T-helper 2 cell treated with Interferon-gamma antibody and Interleukin-4, amounts not matched to agents 100 ng/mL and 5 ng/mL, for 36 hours (primary cell): ENCODE data around the gene LRRC4C. TPM values are rescaled to one million over a fixed set of nuclear protein-coding genes. Genes with fewer than 3 reads are reported as not detected.

Experiments
- intact Hi-C: fragments of 100-400 bp; cut with micrococcal nuclease; formaldehyde crosslinking; loops from one replicate; pipeline ENCODE4 v1.15.1; 2023
- total RNA-seq: library from RNA; stranded (reverse); gene quantifications from 2 replicates; pipeline ENCODE4 v1.2.3, GENCODE V29; 2022

LRRC4C gene
- total RNA-seq = not detected in 2 replicates

DNA sequence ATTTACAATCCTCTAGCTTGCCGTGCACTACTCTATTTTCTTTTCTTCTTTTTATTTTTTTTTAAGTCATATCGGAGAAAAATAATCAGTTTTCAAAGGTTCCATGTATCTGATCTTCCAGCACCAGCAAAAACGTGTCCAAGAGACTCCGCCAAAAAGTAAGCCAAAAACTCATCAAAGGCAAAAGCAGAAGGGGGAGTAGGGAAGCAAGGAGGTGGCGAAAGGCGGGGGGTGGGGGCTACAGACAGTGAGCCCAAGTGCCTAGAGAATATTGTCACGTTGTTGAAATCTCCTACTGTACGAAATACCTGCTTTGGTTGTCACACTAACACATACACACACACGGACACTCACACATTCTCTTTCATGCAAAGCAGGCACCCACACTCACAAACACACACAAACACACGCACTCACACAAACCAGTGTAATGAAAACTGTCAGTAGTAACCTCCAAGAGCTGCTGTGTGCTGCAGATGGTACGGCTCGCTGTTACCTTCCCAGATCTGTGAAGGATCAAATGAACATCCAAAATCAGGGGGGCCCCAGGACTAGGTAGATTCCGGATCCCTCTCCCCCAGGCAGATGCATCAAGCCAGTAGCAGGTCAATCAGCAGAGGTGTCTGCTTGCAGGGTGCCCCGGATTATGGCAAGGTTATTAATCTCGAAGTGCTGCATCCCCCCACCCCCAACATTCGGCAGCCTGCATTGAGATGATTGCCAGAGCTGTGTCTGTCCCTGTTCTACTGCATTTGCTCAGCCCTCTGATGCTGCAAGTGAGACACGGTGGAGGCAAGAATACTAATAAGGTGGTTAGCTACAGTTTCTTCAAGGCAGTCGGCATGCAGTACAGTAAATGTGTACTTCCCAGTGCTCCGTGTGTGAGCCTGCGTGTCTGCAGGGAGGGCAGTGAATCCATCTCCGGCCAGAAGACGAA is at the start of gene LRRC4C:
Gene LRRC4C, minus strand, starts transcription at position 188 of the 937 bp plus-strand sequence.
- intact Hi-C loops = loop anchor here (5.0 kb wide), 1 partner anchor 1823 kb away; no protein-coding TSS in a partner anchor

DNA sequence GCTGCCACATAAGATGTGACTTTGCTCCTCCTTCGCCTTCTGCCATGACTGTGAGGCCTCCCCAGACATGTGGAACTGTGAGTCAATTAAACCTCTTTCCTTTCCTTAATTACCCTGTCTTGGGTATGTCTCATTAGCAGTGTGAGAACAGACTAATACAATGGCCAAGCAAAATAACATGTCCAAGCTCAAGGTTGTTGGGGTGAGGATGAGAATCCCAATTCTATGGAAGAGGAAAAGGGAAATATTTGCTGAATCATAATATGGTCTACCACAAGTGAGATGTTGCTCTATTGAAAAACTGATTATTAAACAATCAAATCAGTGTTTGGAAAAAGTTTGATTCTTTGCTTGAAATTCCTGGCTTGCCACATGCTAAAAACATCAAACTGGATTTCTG is 48.7 kb upstream of the LRRC4C start:
- intact Hi-C loops = no loop called here

DNA sequence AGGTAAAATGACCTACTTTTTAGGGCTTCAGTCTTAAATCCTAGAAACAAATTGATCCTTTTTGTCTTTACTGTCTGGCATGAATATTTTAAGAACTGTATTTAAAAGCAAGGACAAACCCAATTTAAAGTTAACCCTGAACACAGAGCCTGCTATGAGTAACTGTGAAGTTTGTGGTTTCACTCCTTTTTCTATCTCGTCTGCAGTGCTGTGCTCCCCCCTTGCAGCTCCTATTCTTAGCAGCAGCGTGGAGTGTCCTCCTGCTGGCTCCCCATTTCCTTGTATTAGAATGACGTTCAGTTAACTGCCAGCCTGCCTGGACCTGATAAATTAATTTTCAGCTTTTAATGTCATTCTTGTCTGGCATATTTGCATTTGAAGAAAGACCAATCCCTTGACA is 40.0 kb upstream of the LRRC4C start:
- intact Hi-C loops = no loop called here

DNA sequence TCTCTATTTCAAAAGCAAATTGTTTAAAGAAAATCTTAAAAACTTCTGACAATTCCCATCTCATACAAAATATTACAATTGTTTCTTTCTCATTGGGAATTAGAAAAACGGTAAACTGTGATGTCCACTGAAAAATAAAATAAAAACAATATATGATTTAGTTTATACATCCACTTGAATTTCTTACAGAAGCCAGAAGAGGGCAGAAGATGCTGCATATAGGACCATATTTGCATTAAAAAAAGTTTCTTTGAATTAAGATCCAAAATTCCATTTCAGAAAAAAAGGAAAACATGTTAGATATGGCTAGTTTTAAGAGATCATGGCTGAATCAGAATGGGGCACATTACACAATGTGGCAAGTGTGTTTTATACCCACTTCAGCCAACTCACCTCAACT is 39.3 kb upstream of the LRRC4C start:
- intact Hi-C loops = no loop called here

DNA sequence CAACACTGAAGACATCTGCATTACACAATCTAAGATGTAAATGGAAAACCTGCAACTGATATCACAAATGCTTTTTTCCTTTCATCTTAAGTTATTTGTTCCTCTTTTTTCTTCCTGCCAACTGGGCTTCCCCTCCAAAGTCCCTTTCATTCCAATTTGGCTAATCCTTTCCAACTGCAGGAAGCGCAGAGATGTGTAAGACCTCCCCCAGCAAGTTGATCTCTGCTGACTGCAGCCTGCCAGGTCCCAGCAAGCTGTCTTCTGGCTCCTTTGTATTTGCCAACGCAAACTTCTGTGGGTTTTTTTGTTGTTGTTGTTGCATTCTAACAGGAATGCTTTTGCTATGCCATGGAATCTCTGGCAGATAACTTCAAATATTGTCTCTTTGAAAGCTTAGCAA is 38.5 kb upstream of the LRRC4C start:
- intact Hi-C loops = no loop called here

DNA sequence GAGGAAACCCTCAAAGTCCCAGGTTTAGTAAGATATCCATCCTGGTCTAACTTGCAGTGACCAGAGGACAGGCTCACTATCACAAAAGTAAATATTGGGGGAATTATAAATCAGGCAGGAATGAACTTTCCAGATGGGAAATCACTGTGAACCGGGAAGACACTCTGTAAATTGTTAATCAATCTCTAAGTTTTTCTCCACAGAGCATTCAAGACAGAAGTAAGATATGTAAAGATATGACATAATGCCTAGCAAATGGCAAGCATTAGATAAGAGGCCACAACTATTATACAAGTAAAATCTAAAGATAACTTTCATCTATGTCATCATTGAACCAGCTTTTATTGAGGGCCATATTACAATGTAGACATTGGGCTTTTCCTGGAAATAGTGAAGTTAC is 35.3 kb upstream of the LRRC4C start:
- intact Hi-C loops = no loop called here

DNA sequence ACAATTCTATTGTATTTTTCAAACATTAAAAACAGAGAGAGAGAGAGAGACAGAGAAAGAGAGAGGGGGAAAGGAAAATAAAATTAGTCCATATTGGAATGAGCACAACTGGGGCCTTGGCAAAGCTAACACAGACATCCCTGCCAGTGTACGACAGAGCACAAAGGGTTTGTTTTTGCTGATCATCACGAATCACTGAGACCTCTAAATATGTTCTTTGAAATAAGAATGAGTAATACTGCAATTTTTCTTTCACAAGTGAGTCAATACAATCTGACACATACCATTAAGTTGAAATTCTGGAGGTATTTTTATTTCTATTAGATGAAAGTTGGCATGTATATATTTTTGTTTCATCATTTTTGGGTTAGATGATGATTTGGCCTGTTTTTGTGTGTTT is 27.0 kb upstream of the LRRC4C start:
- intact Hi-C loops = no loop called here

DNA sequence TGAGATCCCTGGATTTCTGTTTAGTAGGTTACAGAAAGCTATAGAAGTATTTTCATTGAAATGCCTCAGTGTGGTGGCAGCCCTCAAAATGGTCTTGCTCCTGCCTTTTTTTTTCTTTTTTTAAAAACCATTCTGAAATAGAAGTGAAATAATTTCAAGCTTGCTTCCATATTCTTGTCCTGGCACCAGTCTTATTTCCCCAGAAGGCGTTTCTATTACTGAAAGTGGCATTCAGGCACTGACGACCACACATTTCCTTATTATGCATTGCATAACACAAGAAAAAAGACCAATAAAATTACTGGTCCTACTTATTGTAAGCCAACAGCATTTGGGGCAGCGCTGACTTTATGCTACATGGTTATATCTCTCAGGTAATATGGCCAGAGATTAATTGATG is 24.5 kb upstream of the LRRC4C start:
- intact Hi-C loops = no loop called here

DNA sequence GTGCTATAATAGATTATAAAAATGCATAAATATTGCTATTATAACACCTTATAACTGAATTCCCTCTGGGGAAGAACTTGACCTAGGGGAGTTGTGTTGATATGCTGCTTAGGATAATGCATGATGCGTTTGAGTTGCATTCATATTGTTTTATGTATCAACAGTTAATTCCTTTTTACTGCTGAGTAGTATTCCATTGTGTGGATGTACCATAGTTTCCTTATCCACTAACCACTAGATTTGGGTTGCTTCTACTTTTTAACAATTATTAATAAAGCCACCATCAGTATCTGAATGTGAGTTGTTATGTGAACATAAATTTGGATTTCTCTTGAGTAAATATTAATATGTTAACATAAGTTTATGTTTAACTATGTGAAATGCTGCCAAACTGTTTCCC is 19.7 kb upstream of the LRRC4C start:
- intact Hi-C loops = no loop called here

DNA sequence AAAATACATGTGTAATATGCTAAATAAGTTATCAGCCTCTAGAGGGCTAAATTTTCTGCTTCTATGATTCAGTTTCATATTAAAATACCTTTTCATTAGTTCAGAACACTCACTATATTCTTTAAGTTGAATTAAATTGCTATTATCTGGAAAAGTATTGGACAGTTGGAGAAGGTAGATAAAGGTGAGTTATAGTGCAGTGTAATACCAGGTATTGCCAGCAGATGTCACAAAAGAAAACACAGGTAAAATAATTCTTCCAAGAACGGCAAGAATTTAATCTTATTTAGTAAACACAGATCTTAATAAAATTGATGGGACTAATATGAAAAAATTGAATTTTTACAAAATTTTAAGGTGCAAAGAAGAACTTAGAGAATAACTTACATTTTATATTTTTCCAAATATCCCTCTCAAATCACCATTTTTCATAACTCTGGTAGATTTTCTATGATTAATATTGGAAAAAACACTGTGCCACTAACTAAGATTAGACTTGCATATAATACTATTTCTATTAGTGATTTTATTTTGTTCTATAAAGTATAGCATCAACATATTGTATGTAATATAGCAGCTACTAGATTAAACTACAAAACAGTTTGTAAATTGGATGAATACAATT is 1.7 kb upstream of the LRRC4C start:
- intact Hi-C loops = loop anchor here (5.0 kb wide), 1 partner anchor 1821 kb away; no protein-coding TSS in a partner anchor

DNA sequence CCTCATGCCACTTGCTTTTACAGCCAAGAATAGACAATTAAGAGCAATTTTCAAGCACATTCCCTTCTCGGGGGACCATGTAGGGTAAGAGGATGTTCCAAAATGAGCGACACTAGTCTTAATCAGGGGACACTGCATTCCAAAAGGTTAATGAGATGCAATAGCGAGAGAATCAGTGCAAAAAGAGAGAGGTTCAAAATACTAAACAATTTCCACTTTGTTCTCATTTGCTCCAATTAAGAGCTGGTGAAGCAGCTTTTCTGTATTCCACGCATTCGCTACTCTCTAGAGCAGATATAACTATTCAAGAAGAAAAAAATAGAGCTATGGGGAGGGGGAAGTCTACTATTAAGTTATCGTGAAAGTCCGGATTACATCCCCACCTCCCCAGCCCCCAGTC is 811 bp downstream of the LRRC4C start:
- intact Hi-C loops = no loop called here

DNA sequence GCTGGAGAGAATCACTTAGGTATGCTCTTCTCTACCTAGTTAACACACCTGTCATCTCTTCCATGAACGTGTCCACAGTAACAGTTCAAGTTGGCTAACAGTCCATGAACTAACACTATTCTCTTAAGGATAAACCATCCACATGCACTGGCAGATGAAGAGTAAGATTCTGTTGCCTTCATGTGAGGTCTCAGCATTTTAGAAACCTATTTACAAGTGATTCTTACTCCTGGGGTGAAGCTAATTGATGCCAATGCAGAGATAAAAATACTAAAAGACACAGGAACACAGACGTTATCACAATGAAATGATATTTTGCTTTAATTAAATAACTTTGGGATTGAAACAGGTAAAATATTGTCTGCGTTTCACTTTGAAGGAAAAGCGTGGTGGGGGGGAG is 1.3 kb downstream of the LRRC4C start:
- intact Hi-C loops = no loop called here

DNA sequence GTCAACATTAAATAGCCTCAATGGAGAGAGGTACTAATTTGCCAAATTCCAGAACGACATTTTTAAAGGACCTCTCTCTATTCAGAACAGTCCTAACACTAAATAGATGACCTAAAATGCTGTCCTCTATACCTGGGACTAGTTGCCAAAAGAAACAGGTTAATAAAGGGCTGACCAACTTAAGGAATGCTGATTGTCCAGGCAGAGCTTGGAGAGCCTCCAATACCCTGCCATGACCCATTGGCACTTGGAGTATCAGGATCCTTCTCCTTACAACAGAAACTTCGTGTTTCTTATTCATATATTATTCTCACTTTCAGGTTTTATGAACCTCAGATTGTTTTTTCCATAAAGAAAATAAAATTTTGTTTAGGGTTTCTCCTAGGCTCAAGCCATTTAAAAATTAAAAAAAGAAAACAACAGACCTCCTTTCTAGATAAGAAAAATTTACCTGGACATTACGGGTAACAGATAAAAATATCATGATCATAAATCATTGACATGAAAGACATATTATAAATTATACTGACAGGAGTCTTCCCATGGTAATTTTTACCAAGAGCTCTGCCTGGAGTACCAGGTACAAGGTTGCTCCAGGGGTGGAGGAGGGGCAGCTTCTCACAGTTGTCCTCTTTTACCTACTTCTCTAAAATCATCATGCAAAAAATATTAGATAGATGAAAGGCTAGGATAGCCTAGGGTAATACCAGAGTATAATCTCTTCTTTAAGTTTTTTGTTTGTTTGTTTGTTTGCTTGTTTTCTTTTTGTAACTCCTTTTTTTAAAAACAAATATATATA is 2.0 kb downstream of the LRRC4C start:
- intact Hi-C loops = no loop called here

DNA sequence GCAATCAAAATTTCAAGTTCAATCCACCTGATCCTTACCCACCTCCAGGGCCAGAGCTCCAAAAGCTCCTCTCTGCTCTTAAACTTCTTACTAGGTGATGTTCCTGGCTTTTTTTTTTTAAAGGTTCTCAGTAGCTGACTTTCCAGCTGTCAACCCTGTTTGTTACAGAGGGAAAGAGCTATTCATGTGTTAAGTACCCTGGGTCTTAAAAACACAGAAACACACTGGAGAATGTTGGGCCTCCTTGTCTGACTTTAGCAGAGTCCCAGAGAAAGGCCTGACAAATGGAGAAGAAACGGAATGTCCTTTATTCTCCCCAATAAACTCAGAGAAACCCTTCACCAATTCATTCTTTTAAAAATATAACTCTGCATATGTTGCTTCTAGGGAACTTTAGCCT is 3.2 kb downstream of the LRRC4C start:
- intact Hi-C loops = no loop called here

DNA sequence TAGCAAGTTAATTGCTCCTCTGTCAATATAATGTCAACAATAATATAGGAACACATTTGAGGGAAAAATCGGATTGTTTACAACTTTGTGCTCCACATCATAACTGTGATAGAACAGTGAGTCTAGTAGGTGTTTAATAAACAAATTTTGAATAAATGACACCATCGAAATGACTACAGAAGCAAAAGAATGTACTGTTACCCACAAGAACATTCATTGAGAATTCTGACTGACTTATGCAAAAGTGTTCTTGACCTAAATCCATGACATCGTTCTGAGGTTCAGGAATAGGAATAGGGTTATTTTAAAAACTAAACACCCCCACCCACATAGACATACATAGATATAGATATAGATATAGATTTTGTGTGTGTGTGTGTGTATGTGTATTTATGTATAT is 8.4 kb downstream of the LRRC4C start:
- intact Hi-C loops = no loop called here

DNA sequence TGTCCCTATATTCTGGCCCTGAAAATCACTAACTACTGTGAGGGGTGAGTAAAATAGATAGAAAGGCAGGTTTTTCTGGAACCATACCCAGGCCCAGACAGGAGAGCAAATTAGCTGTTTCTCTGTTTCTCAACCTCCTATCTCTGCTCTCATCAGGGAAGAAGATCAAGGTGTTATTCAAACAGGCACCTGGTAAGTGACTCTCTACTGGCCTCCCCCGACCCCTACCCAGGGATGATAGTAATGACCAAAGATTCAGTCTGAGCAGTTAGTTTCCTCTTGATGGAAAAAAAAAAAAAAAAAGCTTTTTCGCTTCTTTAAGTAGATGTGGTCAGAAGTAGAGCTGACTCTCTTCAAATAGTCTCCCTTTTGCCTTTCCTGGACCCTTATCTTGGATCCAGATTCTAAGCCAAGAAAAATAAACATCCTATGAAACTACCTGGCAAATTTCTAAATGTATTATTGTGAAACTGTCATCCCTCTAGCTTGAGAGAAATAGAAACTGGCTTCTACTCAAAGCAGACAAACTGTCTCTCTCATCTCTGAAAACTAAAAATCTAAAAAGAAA is 9.9 kb downstream of the LRRC4C start:
- intact Hi-C loops = no loop called here

DNA sequence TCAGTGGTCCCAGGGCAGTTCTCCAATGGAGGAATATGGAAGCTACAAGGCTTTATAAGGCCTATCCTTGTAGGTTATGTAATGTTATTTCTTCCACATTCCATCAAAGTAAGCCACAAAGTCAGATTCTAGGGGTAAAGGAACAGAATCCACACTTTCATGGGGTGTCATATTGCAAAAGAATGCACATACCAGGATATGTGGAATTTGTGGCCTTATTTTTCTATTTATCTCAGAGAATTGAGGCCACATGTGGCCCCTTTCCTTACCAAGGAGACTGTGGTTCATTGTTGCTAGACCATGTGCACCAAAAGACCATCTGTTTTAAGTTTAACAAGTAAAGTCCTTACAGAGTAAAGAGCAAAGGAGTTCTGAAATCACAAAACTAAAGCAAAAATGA is 12.9 kb downstream of the LRRC4C start:
- intact Hi-C loops = no loop called here

DNA sequence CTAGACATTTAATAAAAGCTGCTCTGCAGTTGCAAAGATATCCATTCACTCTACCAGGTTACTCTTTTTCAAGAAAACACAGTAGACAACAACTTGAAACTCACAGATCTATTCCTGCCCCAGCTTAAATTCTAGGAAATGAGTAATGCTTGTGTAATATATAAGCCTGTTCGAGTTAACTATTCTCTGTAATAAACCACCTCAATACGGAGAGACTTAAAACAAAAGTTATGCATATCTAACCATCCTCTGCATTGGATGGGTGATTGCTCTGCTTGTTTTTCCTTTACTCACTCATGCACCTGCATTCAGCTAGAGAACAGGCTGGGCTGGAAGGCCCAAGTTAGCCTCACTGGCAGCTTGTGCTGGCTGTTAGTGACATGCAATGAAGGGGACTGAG is 13.3 kb downstream of the LRRC4C start:
- intact Hi-C loops = no loop called here

DNA sequence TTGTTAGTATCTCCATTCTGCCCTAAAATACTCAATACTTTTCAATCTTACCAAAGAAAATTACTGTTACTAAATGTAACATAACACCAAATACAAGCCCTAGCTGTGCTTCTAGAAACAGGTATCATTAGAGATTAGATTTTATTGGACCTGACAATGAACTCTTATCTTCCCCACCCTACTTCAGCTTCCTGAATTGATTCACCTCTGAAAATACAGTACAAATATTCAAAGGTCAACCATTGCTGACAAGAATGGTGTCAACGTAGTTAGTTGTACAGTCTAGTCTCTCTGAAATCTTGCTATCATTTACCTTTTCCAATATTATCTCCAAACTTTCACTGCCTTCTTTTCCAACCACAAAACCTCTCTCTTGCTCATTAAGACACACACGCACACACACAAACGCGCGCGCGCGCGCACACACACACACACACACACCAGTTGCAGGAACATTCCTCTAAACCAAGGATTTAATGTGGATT is 22.4 kb downstream of the LRRC4C start:
- intact Hi-C loops = no loop called here

DNA sequence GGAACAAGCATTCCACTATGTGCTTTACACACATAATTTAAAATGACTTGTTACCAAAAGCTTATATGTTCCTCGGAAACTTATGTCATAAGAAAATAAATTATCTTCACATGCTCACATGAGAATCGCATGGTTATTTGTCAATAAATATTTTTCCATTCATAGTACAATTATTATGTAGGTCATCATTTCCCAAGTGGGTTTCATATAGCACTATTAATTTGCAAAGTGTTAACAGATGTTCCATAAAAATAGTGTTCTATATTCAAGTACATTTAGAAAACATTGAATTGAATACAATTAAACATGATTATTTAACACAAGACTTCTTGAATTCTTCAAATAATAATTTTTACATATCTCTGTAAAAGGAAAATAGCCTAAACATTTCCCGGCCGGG is 23.9 kb downstream of the LRRC4C start:
- intact Hi-C loops = no loop called here

DNA sequence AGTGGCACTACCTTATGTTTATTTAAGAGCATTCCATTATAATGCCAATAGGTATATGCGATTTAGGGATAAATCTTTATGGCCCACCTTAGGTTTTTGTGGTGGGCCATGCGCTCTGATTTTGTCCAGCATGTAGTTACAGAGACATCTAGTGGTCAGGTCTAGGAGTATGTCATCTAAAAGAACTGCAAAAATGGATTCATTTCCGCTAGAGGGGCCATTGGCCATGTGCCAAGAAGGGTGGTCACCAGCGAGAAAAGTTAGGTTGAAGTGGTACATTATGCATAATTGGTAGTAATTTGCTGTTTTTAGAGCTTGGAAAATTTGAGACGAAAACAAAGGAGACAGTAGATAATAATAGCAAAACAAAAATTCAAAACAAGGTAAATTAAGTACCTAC is 27.7 kb downstream of the LRRC4C start:
- intact Hi-C loops = no loop called here
